GM18870 (cell line): Measurements from ENCODE around the gene PEX3.
"Not testable (repeated sequence)": the region's sequence is repeated elsewhere in the genome, so short reads cannot be mapped to it uniquely, and the experiment has no call there.

Experiments
- ATAC-seq: cut with Tn5 transposase; IDR thresholded peaks from one replicate; pipeline ENCODE4 v1.9.1; 2021; ENCODE audit warnings: moderate library complexity; ENCODE audit not compliant: unreplicated experiment

The PEX3 gene

DNA sequence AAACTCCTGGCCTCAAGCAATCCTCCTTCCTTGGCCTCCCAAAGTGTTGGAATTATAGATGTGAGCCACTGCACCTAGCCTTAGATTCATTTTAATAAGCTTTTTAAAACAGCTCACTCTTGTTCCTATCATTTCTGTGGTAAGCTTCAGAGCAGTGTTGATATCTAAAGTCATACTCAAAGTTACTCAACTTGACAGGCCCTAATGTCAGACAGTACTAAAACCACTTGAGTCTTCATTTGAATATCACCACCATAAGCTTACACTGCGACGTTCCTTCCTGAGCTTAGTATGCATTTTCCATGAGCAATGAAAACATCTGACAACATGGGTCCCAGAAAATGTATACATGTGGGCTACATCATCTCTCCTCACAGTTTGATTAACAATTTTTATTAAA is 54.9 kb downstream of the PEX3 start:
- ATAC-seq: no peak

DNA sequence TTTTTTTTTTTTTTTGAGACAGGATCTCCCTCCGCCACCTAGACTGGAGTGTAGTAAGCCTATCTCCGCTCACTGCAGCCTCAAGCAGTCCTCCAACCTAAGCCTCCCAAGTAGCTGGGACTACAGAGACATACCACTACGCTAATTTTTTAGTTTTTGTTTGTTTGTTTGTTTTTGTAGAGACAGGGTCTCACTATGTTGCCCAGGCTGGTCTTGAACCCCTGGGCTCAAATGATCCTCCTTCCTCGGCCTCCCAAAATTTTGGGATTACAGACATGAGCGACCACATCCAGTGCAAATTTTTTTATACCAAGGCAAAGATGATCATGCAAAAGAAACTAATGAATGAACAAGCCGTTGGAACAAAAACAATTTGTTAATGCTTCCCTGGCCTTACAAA is 55.6 kb downstream of the PEX3 start:
- ATAC-seq: no peak

DNA sequence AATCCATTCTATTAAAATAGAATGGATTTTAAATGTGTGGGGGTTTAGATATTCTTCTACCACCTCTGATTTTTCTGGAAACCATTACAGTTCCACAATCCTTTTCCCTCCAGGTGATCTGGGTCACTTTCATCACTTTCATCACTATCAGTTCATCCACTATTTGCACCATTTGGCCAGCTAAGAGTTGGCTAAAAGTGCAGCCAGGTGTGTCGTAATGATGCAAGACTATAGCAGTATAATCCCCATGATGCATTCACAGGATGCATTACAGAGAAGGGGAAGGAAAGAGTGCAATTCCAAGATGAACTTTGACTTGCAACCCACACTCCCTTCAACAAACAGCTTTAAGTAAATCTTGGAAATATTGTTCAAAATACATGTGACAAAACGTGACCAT is 56.0 kb downstream of the PEX3 start:
- no peak for ATAC-seq

DNA sequence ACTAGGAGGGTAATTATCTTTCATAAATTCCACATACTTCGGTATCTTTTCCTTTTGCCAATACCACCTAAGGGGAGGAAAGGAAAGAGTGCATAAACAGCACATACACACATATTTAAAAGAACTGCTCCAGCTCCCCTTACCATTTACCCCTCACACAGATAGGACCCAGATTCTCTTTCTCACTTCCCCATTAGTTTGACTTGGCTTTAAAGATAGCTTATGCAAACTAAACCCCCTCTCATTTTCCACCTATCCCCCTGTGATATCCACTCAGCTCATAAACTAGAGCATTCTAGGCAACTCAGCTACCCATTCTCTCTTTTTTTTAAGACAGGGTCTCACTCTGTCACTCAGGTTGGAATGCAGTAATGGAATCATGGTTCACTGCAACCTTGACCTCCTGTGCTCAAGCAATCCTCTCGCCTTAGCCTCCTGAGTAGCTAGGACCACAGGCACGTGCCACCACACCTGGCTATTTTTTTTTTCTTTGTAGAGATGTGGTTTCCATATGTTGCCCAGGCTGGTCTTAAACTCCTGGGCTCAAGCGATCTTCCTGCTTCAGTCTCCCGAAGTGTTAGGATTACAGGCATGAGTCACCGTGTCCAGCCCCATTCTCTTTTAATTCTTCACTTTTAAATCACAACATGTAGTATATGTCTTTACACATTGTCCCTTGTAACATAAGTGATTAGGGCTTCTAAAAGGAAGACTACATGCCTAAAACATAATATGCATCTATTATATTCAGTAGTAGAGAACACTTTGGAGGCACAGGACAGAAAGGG is 56.9 kb downstream of the PEX3 start:
- no peak for ATAC-seq

- ATAC-seq: not testable (repeated sequence)
These were observed 59.7 kb downstream of the PEX3 start for GRCh38 chr6:143510326-143510725.

GRCh38 chr6:143510991-143511891 is 60.6 kb downstream of the PEX3 start, which contains the start of gene FUCA2:
TSS of gene FUCA2 (minus strand) at chr6:143511720. CDS start at chr6:143511634, 86 bp downstream.
- ATAC-seq: peak; percentile 42

GRCh38 chr6:143513410-143513809 is 62.8 kb downstream of the PEX3 start:
- ATAC-seq: no peak

DNA sequence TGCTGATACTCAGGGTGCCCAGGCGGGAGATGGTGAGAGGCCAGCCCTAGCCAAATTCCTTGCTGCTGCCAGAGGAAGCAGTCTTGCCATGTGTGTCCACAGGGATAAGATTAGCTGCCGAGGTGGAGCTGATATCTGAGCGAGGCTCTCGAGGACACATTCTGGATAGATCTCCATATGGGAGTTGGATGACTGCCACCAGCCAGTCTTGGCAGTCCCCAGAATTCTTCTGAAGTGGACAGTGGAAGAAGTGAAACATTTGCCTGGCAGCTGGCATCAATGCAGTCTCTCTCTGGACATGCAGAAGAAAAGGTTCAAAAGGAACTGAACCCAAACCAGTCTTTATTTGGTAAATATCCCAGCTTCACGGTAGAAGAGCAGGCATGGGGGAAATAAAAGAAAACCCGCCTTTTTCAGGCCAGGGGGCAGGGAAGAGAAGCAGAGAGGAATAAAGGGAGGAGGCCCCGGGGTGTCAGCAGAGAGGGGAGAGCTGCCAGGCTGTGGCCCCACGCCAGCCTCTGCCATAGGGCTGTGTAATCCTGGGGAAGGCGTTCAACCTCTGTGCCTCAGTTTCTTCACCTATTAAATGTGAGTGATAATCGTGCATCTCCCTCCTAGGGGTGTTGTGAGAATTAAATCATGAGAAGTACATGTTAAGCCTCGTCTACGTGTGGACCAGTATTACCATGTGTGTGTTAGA is 64.6 kb downstream of the PEX3 start:
- no peak for ATAC-seq

- no peak for ATAC-seq
These were observed 65.3 kb downstream of the PEX3 start for GRCh38 chr6:143515766-143516355.

- ATAC-seq: no peak
These were observed 66.3 kb downstream of the PEX3 start for GRCh38 chr6:143516690-143517446.

GRCh38 chr6:143517447-143517773 is 66.8 kb downstream of the PEX3 start:
- ATAC-seq: no peak

DNA sequence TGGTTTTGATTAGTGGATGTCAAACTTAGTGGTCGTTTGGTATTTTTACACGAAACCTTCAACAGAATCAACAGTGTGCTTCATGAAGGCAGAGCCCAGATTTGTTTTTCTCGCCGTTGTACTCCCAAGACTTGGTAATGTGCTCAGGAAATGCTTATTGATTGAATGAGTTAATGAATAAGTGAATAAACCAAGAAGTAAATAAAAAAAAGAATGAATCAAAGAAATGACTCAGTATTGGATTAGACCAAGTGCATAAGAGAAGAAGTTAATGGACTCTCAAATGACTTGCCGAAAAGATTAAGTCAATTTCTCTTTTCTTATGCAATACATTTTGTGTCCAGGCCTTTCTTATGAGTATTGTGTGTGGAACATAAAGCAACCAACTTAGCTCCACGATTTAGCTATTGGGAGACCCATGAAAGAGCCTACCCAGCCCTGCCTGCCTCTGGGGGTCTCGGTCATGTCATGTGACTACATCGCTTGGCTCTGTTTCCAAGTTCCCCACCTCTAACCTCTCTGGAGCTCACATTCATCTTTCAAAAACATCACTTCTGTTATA is 71.5 kb downstream of the PEX3 start:
- no peak for ATAC-seq

DNA sequence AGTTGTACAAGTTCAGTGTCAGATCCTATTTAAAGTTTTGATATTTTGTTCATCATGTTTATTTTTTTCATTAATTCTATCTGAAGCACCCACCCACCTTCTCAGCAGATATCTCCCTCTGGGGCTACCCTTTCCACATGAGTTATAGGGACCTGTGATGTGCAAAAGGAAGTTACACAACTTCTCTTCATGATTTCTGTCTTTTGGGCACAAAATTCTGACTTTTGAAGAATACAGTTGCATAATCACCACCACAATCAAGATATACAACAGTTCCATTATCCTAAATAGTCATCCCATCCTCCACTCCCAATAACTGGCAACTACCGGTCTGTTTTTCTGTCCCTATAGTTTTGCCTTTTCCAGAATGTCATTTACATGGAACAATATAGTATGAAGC is 74.8 kb downstream of the PEX3 start:
- no peak for ATAC-seq

DNA sequence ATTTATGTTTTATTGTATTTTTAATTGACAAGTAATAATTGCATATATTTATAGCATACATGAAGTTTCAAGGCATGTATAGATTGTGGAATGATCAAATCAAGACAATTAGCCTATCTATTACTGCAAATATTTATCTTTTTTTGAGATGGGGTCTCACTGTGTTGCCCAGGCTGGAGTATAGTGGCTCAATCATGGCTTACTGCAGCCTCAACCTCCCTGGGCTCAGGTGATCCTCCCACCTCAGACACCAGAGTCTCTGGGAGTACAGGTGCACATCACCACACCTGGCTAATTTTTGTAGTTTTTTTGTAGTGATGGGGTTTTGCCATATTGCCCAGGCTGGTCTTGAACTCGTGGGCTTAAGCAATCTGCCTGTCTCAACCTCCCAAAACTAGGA is 77.1 kb downstream of the PEX3 start:
- ATAC-seq: no peak

GRCh38 chr6:143528164-143528811 is 77.7 kb downstream of the PEX3 start:
- ATAC-seq: no peak

DNA sequence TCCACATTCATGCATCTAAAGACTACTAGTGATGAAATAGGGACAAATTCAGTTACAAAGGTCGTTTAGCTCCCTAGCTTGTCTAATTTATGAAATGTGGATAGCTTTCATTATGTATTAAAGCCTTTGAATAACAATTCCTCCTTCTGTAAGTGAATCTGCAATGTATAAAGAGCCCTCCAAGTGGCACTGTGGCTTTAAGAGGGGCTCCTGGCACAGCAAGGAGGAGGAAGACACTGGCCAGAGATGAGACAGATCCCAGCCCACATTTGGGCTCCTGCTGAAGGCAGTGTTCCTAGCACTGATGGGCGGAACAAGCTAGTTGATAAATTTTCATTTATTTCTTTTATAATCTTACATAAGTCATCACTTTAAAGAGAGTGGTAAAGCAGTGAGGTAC is 78.5 kb downstream of the PEX3 start:
- no peak for ATAC-seq

- no peak for ATAC-seq
These were observed 81.3 kb downstream of the PEX3 start for GRCh38 chr6:143531720-143532499.

GRCh38 chr6:143535189-143535614 is 84.6 kb downstream of the PEX3 start:
- ATAC-seq: no peak

- ATAC-seq: peak; percentile 48
These were observed 85.9 kb downstream of the PEX3 start for GRCh38 chr6:143536461-143536865.
